Measurements from ENCODE around the gene IGSF21.

DNA sequence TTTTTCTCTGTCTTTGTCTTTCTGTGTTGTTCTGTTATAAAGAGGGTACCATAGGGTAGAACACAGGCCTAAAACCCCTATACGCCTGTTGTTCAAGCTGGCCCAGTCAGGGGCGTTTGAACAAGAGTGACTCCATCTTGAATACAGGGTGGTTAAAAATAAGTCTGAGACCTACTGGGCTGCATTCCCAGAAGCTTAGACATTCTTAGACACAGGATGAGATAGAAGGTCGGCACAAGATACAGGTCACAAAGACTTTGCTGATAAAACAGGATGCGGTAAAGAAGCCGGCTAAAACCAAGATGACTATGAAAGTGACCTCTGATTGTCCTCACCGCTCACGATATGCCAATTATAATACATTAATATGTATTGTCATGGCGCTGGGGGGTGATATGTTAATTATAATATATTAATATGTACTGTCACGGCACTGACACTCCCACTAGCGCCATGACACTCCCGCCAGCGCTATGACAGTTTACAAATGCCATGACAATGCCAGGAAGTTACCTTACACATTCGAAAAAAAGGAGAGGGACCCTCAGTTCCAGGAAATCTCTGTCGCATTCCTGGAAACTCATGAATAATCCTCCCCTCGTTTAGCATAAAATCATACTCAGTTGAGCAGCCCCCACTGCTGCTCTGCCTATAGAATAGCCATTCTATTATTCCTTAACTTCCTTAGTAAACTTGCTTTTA lies 314.6 kb downstream of the IGSF21 start:
- no peak for TF ChIP-seq RARB (CRISPR knock-in tag; IDR thresholded peaks at IDR 0.05)
- no peak for TF ChIP-seq SNAI2 (CRISPR knock-in tag; IDR thresholded peaks at IDR 0.05)
- TF ChIP-seq, protein P1, sequence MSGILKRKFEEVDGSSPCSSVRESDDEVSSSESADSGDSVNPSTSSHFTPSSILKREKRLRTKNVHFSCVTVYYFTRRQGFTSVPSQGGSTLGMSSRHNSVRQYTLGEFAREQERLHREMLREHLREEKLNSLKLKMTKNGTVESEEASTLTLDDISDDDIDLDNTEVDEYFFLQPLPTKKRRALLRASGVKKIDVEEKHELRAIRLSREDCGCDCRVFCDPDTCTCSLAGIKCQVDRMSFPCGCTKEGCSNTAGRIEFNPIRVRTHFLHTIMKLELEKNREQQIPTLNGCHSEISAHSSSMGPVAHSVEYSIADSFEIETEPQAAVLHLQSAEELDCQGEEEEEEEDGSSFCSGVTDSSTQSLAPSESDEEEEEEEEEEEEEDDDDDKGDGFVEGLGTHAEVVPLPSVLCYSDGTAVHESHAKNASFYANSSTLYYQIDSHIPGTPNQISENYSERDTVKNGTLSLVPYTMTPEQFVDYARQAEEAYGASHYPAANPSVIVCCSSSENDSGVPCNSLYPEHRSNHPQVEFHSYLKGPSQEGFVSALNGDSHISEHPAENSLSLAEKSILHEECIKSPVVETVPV (CRISPR knock-in tag; IDR thresholded peaks at IDR 0.05), result no peak
- no peak for TF ChIP-seq ZNF8 (CRISPR knock-in tag; IDR thresholded peaks at IDR 0.05)
- TF ChIP-seq, protein P2, sequence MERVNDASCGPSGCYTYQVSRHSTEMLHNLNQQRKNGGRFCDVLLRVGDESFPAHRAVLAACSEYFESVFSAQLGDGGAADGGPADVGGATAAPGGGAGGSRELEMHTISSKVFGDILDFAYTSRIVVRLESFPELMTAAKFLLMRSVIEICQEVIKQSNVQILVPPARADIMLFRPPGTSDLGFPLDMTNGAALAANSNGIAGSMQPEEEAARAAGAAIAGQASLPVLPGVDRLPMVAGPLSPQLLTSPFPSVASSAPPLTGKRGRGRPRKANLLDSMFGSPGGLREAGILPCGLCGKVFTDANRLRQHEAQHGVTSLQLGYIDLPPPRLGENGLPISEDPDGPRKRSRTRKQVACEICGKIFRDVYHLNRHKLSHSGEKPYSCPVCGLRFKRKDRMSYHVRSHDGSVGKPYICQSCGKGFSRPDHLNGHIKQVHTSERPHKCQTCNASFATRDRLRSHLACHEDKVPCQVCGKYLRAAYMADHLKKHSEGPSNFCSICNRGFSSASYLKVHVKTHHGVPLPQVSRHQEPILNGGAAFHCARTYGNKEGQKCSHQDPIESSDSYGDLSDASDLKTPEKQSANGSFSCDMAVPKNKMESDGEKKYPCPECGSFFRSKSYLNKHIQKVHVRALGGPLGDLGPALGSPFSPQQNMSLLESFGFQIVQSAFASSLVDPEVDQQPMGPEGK (CRISPR knock-in tag; IDR thresholded peaks at IDR 0.05; ENCODE audit: borderline replicate concordance), result no peak
- TF ChIP-seq PPARA (CRISPR knock-in tag; IDR thresholded peaks at IDR 0.05; ENCODE audit: borderline replicate concordance), result no peak
- TF ChIP-seq, protein P3, sequence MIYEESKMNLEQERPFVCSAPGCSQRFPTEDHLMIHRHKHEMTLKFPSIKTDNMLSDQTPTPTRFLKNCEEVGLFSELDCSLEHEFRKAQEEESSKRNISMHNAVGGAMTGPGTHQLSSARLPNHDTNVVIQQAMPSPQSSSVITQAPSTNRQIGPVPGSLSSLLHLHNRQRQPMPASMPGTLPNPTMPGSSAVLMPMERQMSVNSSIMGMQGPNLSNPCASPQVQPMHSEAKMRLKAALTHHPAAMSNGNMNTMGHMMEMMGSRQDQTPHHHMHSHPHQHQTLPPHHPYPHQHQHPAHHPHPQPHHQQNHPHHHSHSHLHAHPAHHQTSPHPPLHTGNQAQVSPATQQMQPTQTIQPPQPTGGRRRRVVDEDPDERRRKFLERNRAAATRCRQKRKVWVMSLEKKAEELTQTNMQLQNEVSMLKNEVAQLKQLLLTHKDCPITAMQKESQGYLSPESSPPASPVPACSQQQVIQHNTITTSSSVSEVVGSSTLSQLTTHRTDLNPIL (CRISPR knock-in tag; IDR thresholded peaks at IDR 0.05; ENCODE audit: low read depth), result no peak
- TF ChIP-seq ZNF70 (CRISPR knock-in tag; IDR thresholded peaks at IDR 0.05), result no peak
- TF ChIP-seq ZFP30 (CRISPR knock-in tag; IDR thresholded peaks at IDR 0.05), result no peak
- TF ChIP-seq ISL1 (CRISPR knock-in tag; IDR thresholded peaks at IDR 0.05), result no peak
- TF ChIP-seq TCF4 (CRISPR knock-in tag; IDR thresholded peaks at IDR 0.05; ENCODE audit: borderline replicate concordance), result no peak
- TF ChIP-seq, protein P4, sequence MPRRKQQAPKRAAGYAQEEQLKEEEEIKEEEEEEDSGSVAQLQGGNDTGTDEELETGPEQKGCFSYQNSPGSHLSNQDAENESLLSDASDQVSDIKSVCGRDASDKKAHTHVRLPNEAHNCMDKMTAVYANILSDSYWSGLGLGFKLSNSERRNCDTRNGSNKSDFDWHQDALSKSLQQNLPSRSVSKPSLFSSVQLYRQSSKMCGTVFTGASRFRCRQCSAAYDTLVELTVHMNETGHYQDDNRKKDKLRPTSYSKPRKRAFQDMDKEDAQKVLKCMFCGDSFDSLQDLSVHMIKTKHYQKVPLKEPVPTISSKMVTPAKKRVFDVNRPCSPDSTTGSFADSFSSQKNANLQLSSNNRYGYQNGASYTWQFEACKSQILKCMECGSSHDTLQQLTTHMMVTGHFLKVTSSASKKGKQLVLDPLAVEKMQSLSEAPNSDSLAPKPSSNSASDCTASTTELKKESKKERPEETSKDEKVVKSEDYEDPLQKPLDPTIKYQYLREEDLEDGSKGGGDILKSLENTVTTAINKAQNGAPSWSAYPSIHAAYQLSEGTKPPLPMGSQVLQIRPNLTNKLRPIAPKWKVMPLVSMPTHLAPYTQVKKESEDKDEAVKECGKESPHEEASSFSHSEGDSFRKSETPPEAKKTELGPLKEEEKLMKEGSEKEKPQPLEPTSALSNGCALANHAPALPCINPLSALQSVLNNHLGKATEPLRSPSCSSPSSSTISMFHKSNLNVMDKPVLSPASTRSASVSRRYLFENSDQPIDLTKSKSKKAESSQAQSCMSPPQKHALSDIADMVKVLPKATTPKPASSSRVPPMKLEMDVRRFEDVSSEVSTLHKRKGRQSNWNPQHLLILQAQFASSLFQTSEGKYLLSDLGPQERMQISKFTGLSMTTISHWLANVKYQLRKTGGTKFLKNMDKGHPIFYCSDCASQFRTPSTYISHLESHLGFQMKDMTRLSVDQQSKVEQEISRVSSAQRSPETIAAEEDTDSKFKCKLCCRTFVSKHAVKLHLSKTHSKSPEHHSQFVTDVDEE (CRISPR knock-in tag; IDR thresholded peaks at IDR 0.05), result no peak
- TF ChIP-seq ARNTL (CRISPR knock-in tag; IDR thresholded peaks at IDR 0.05; ENCODE audit: borderline replicate concordance, low read depth), result no peak
- no peak for TF ChIP-seq ESRRG (CRISPR knock-in tag; IDR thresholded peaks at IDR 0.05)

Data from SK-N-SH treated with all-trans-retinoic acid at 6 μM for 48 hours (cell line).